H1 (cell line): Measurements from ENCODE around the gene UBAC1. TPM values are rescaled to one million over a fixed set of nuclear protein-coding genes. Genes with fewer than 3 reads are reported as not detected.

Source experiments
- CTCF ChIA-PET: fragments of 300-600 bp; sonication (Branson Sonifier 250); formaldehyde crosslinking; loops from one replicate; lab custom pipeline; 2021; ENCODE audit not compliant: partially characterized antibody; lab: Charles Lee
- POLR2A ChIA-PET: fragments of 300-600 bp; sonication (Branson Sonifier 250); formaldehyde crosslinking; loops from one replicate; lab custom pipeline; 2021; ENCODE audit warnings: inconsistent platforms; ENCODE audit not compliant: partially characterized antibody; lab: Charles Lee
- DNase-seq, 2 experiments: peaks; one replicate each; pipeline versions ENCODE4 v3.0.0 to v3.0.0-alpha.2; 2010 to 2022; ENCODE audit warnings: low spot score in 2 of 2, low read depth in 1 of 2, mixed read lengths in 1 of 2
- FAIRE-seq: peaks from 2 replicates; lab custom pipeline; 2011; peaks lifted over from hg19 to GRCh38; lab: Jason Lieb, UNC
- H2AFZ ChIP-seq: 2 replicates; pipeline ENCODE4 v1.8.1; 2012; ENCODE audit warnings: low read length, inconsistent platforms
- H2AK5ac ChIP-seq: 2 replicates; pipeline ENCODE4 v1.6.1; 2013; ENCODE audit warnings: low read depth, low read length
- H2BK120ac ChIP-seq: replicated peaks from 2 replicates; pipeline ENCODE3; 2013; ENCODE audit warnings: low read depth, low read length, inconsistent platforms
- H2BK12ac ChIP-seq: 2 replicates; pipeline ENCODE4 v1.6.1; 2013; ENCODE audit warnings: low read depth, low read length
- H2BK15ac ChIP-seq: 2 replicates; pipeline ENCODE4 v1.6.1; 2013; ENCODE audit warnings: low read length
- H2BK20ac ChIP-seq: 2 replicates; pipeline ENCODE4 v1.6.1; 2013; ENCODE audit warnings: low read length
- H2BK5ac ChIP-seq: 2 replicates; pipeline ENCODE4 v1.6.1; 2013; ENCODE audit warnings: low read depth, low read length
- H3K14ac ChIP-seq: 2 replicates; pipeline ENCODE4 v1.6.1; 2013; ENCODE audit warnings: inconsistent platforms; ENCODE audit not compliant: insufficient read length
- H3K18ac ChIP-seq: 2 replicates; pipeline ENCODE4 v1.6.1; 2013; ENCODE audit warnings: low read length; ENCODE audit errors: extremely low read depth
- H3K23ac ChIP-seq: 2 replicates; pipeline ENCODE4 v1.6.1; 2013; ENCODE audit warnings: inconsistent platforms; ENCODE audit not compliant: insufficient read length
- H3K23me2 ChIP-seq: 2 replicates; pipeline ENCODE4 v1.6.1; 2013; ENCODE audit warnings: low read depth, low read length
- H3K27ac ChIP-seq: 2 replicates; pipeline ENCODE4 v1.6.1; 2011; ENCODE audit warnings: low read depth, low read length, inconsistent platforms
- H3K27me3 ChIP-seq, 4 experiments: replicated peaks in 1 of 4; 1 replicate in 1 of 4; 2 replicates in 3 of 4; pipeline versions ENCODE4 v1.6.1 to v1.8.1; 2011 to 2013; ENCODE audit warnings: low read length in 3 of 4, mild to moderate bottlenecking in 3 of 4, inconsistent platforms in 2 of 4, mixed read lengths in 2 of 4, moderate library complexity in 1 of 4; ENCODE audit not compliant: control insufficient read depth in 3 of 4, insufficient read depth in 3 of 4; ENCODE audit errors: extremely low read depth in 1 of 4
- H3K36me3 ChIP-seq, 4 experiments: 2 replicates each; pipeline versions ENCODE4 v1.6.1 to v1.8.1; 2011 to 2013; ENCODE audit warnings: mild to moderate bottlenecking in 4 of 4, low read length in 3 of 4, moderate library complexity in 2 of 4, control low read depth in 1 of 4, inconsistent platforms in 1 of 4; ENCODE audit not compliant: insufficient read depth in 4 of 4, control insufficient read depth in 2 of 4
- H3K4ac ChIP-seq: replicated peaks from 2 replicates; pipeline ENCODE3; 2013; ENCODE audit warnings: low read length, low read depth, mixed read lengths, inconsistent platforms; ENCODE audit not compliant: insufficient read length
- H3K4me1 ChIP-seq, 4 experiments: replicated peaks in 1 of 4; 1 replicate in 1 of 4; 2 replicates in 3 of 4; pipeline versions ENCODE4 v1.6.1 to v1.8.1; 2011 to 2013; ENCODE audit warnings: low read length in 3 of 4, inconsistent platforms in 2 of 4, mixed read lengths in 1 of 4; ENCODE audit not compliant: insufficient read depth in 4 of 4, control insufficient read depth in 3 of 4
- H3K4me2 ChIP-seq, 2 experiments: 2 replicates each; pipeline versions ENCODE4 v1.6.1 to v1.8.1; 2011 to 2013; ENCODE audit warnings: low read depth in 2 of 2, low read length in 2 of 2, control low read depth in 1 of 2, inconsistent platforms in 1 of 2, mild to moderate bottlenecking in 1 of 2; ENCODE audit not compliant: insufficient read depth in 1 of 2
- H3K4me3 ChIP-seq, 4 experiments: fragments of 200-600, 300-600 bp in 1 of 4; sonication (generic), shearing (Covaris generic), sonication (Bioruptor Twin) in 1 of 4; 2 replicates each; pipeline versions ENCODE4 v1.5.1 to v1.8.1; 2011 to 2016; ENCODE audit warnings: low read length in 4 of 4, low read depth in 3 of 4, control low read depth in 2 of 4, inconsistent platforms in 2 of 4, mild to moderate bottlenecking in 2 of 4, mixed read lengths in 1 of 4, moderate library complexity in 1 of 4; ENCODE audit not compliant: insufficient read depth in 2 of 4; ENCODE audit errors: extremely low read depth in 1 of 4
- H3K56ac ChIP-seq: replicated peaks from 2 replicates; pipeline ENCODE3; 2013; ENCODE audit warnings: low read depth, mild to moderate bottlenecking, mixed read lengths, low read length, inconsistent platforms; ENCODE audit not compliant: insufficient read length
- H3K79me1 ChIP-seq: 2 replicates; pipeline ENCODE4 v1.6.1; 2013; ENCODE audit warnings: low read depth, low read length, control low read depth
- H3K79me2 ChIP-seq, 2 experiments: 2 replicates each; pipeline versions ENCODE4 v1.6.1 to v1.8.1; 2012 to 2013; ENCODE audit warnings: low read length in 2 of 2, mild to moderate bottlenecking in 2 of 2, inconsistent platforms in 1 of 2; ENCODE audit not compliant: insufficient read depth in 2 of 2, control insufficient read depth in 1 of 2
- H3K9ac ChIP-seq, 4 experiments: replicated peaks in 1 of 4; 1 replicate in 1 of 4; 2 replicates in 3 of 4; pipeline versions ENCODE4 v1.6.1 to v1.8.1; 2011 to 2013; ENCODE audit warnings: low read depth in 3 of 4, low read length in 3 of 4, control low read depth in 2 of 4, mild to moderate bottlenecking in 2 of 4, moderate library complexity in 2 of 4, inconsistent platforms in 1 of 4; ENCODE audit errors: extremely low read depth in 1 of 4
- H3K9me3 ChIP-seq, 2 experiments: 2 replicates each; pipeline versions ENCODE4 v1.6.1 to v1.8.1; 2012 to 2013; ENCODE audit warnings: mild to moderate bottlenecking in 2 of 2, moderate library complexity in 2 of 2, control low read depth in 1 of 2, inconsistent platforms in 1 of 2, low read depth in 1 of 2, low read length in 1 of 2, mixed read lengths in 1 of 2; ENCODE audit not compliant: insufficient read depth in 2 of 2
- H4K20me1 ChIP-seq, 2 experiments: replicated peaks in 1 of 2; 2 replicates each; pipeline versions ENCODE3 to v1.8.1; 2011 to 2013; ENCODE audit warnings: inconsistent platforms in 2 of 2, low read length in 2 of 2, mild to moderate bottlenecking in 1 of 2; ENCODE audit not compliant: insufficient read depth in 2 of 2, control insufficient read depth in 1 of 2
- H4K5ac ChIP-seq: 2 replicates; pipeline ENCODE4 v1.6.1; 2013; ENCODE audit warnings: low read length, low read depth, mixed read lengths, inconsistent platforms; ENCODE audit not compliant: insufficient read length
- H4K8ac ChIP-seq: 2 replicates; pipeline ENCODE4 v1.8.0; 2013; ENCODE audit warnings: mild to moderate bottlenecking, moderate library complexity, low read length, inconsistent platforms; ENCODE audit not compliant: insufficient read depth; ENCODE audit errors: extremely low read depth
- H4K91ac ChIP-seq: replicated peaks from 2 replicates; pipeline ENCODE3; 2013; ENCODE audit warnings: low read length, mixed read lengths, inconsistent platforms; ENCODE audit not compliant: insufficient read length
- ATF3 ChIP-seq: IDR thresholded peaks from 2 replicates; pipeline ENCODE4 v1.6.1; 2011; ENCODE audit warnings: low read depth, mild to moderate bottlenecking, low read length; ENCODE audit not compliant: insufficient read depth
- CBX8 ChIP-seq: fragments of 300-800, 300-1000 bp; sonication (generic); IDR thresholded peaks from 2 replicates; pipeline ENCODE4 v1.7.1; 2016; ENCODE audit warnings: low read depth, low read length, borderline replicate concordance
- CTCF ChIP-seq, 3 experiments: IDR thresholded peaks; 1 replicate in 2 of 3; 2 replicates in 1 of 3; pipeline versions ENCODE4 v1.5.1 to v1.6.1; 2011; ENCODE audit warnings: low read length in 3 of 3, mild to moderate bottlenecking in 3 of 3, inconsistent platforms in 2 of 3, low read depth in 1 of 3, moderate library complexity in 1 of 3; ENCODE audit not compliant: insufficient read depth in 1 of 3; ENCODE audit errors: control extremely low read depth in 1 of 3
- EP300 ChIP-seq, 2 experiments: IDR thresholded peaks; 1 replicate in 1 of 2; 2 replicates in 1 of 2; pipeline ENCODE4 v1.6.1; 2011 to 2012; ENCODE audit warnings: low read depth in 2 of 2, low read length in 2 of 2, mild to moderate bottlenecking in 2 of 2, borderline replicate concordance in 1 of 2, inconsistent platforms in 1 of 2, moderate library complexity in 1 of 2
- NANOG ChIP-seq: IDR thresholded peaks from 2 replicates; pipeline ENCODE4 v1.6.1; 2011; ENCODE audit warnings: low read length, low read depth, mild to moderate bottlenecking, inconsistent platforms; ENCODE audit not compliant: insufficient read depth, poor library complexity, severe bottlenecking
- NRF1 ChIP-seq: IDR thresholded peaks from 2 replicates; pipeline ENCODE4 v1.6.1; 2011; ENCODE audit warnings: mild to moderate bottlenecking, low read depth, low read length, improper control_type of control experiment
- POU5F1 ChIP-seq: IDR thresholded peaks from 2 replicates; pipeline ENCODE4 v1.6.1; 2011; ENCODE audit warnings: low read depth, mild to moderate bottlenecking, low read length, moderate library complexity
- SIX5 ChIP-seq: IDR thresholded peaks from 2 replicates; pipeline ENCODE4 v1.6.1; 2011; ENCODE audit warnings: mild to moderate bottlenecking, low read depth, low read length
- SUZ12 ChIP-seq: fragments of 200-600 bp; sonication (generic); IDR thresholded peaks from 2 replicates; pipeline ENCODE4 v1.6.1; 2012; ENCODE audit warnings: mild to moderate bottlenecking, inconsistent platforms, low read length, moderate library complexity, mixed read lengths
- WGBS, 2 experiments: shearing (Covaris generic) in 1 of 2; methylation state at CpG; one replicate each; pipeline versions ENCODE4 v1.1.6 to v1.1.7; 2013 to 2015; ENCODE audit warnings: low lambda C conversion rate in 2 of 2, mixed read lengths in 2 of 2, inconsistent platforms in 1 of 2, low coverage in 1 of 2, missing lambda C conversion rate in 1 of 2; ENCODE audit not compliant: insufficient replicate concordance in 2 of 2, insufficient coverage in 1 of 2, insufficient read length in 1 of 2; ENCODE audit errors: extremely low coverage in 1 of 2, missing lambda C conversion rate in 1 of 2; 5-methylcytosine and 5-hydroxymethylcytosine counted together
- polyA plus RNA-seq, 7 experiments: library from polyadenylated mRNA; depleted of rRNA in 3 of 7; stranded (reverse) in 5 of 7; unstranded in 2 of 7; fragments of >200 nt in 5 of 7; fragments of 200-250 nt in 2 of 7; gene quantifications; 1 replicate in 5 of 7; 2 replicates in 1 of 7; 4 replicates in 1 of 7; pipeline versions ENCODE4 v1.2.1 to v1.2.3, GENCODE V29; 2011 to 2013; ENCODE audit warnings: missing spikeins in 2 of 7, mixed read lengths in 2 of 7
- total RNA-seq: library from RNA; stranded (reverse); fragmentation: NEBNext Ultra II Directional; extraction: Animal tissue kit (Norgen Biotek cat#: 25700); gene quantifications from 2 replicates; pipeline ENCODE4 v1.2.1, GENCODE V29; 2021

Gene UBAC1
- total and polyA plus RNA-seq, 2 of the 8 experiments (the other 6 are each of a cell fraction or from before 2014, with no cell fraction given): 59.3 to 85.2 TPM

GRCh38 chr9:135919318-135919890 lies 41.8 kb downstream of the UBAC1 start:
- peaks cover 47 to 52% of the 10 kb centered on the region in 2 experiments for H3K9me3 ChIP-seq
- no peak overlapping the region for H4K8ac ChIP-seq
- no peaks in the 10 kb centered on the region; a peak in 1 of 7 replicates for H3K4me1 ChIP-seq
- no peak overlapping the region for H3K4me2 ChIP-seq
- no peak overlapping the region for H2BK20ac ChIP-seq
- H3K23me2 ChIP-seq: no peaks in the 10 kb centered on the region
- H3K14ac ChIP-seq: no peak overlapping the region
- no peak overlapping the region for H3K27ac ChIP-seq
- no peaks in the 10 kb centered on the region; a peak in 3 of 7 replicates for H3K27me3 ChIP-seq
- H3K79me2 ChIP-seq: no peaks in the 10 kb centered on the region
- H3K23ac ChIP-seq: no peak overlapping the region
- H2BK5ac ChIP-seq: no peak overlapping the region
- no peak overlapping the region for H3K56ac ChIP-seq
- ChIA-PET POLR2A (interaction anchor here (1.4 to 2.0 kb wide), 2 partner anchors 10 to 49 kb away, joined by 3 to 6 read pairs; no protein-coding TSS in a partner anchor), CTCF (no interaction called here)
- H2BK120ac ChIP-seq: no peak overlapping the region
- peaks cover 0 to 3% of the 10 kb centered on the region in 2 experiments for H4K20me1 ChIP-seq
- H2BK15ac ChIP-seq: no peak overlapping the region
- DNase-seq (no peak), FAIRE-seq (no peak)
- H2AK5ac ChIP-seq: no peak overlapping the region
- H3K18ac ChIP-seq: no peak overlapping the region
- no peak overlapping the region for H4K91ac ChIP-seq
- H3K9ac ChIP-seq: no peak overlapping the region
- no peak overlapping the region for H3K4me3 ChIP-seq
- H2BK12ac ChIP-seq: no peak overlapping the region
- no peak overlapping the region for H3K4ac ChIP-seq
- no peak overlapping the region for H2AFZ ChIP-seq
- H3K79me1 ChIP-seq: no peaks in the 10 kb centered on the region
- WGBS, 2 experiments: 94% methylated on average over 10 of the region's 11 CpGs; no CpG with 5 or more reads in 1 of the 2 experiments
- H4K5ac ChIP-seq: no peak overlapping the region
- H3K36me3 ChIP-seq: peaks cover 7 to 28% (median 18%) of the 10 kb centered on the region in 4 experiments
- no peak for TF ChIP-seq NANOG
- no peak for TF ChIP-seq SIX5
- no peak for TF ChIP-seq ATF3
- no peak for TF ChIP-seq EP300 (IDR thresholded peaks at IDR 0.05; ENCODE audit: borderline replicate concordance in 1 of 2, low read depth in 2 of 2, low read length in 2 of 2)
- TF ChIP-seq POU5F1: no peak
- no peak for TF ChIP-seq SUZ12
- no peak for TF ChIP-seq CTCF (IDR thresholded peaks at IDR 0.05; ENCODE audit: control extremely low read depth in 1 of 3, insufficient read depth in 1 of 3, low read depth in 1 of 3, low read length in 3 of 3)
- TF ChIP-seq NRF1: no peak
- TF ChIP-seq CBX8: no peak
